Activated naive CD8-positive, alpha-beta T cell treated with anti-CD3 and anti-CD28 coated beads for 36 hours (primary cell): ENCODE results near the gene SPDYE4. TPM values are rescaled to one million over a fixed set of nuclear protein-coding genes. Genes with fewer than 3 reads are reported as not detected.

Source experiments
- DNase-seq: peaks from one replicate; pipeline ENCODE4 v3.0.0; 2021
- H3K27ac Mint-ChIP-seq: one replicate; pipeline ENCODE4 v1.8.0; 2022; ENCODE audit warnings: mild to moderate bottlenecking, moderate library complexity, mixed read lengths
- H3K27me3 Mint-ChIP-seq: one replicate; pipeline ENCODE4 v1.8.0; 2022; ENCODE audit warnings: mild to moderate bottlenecking, mixed read lengths
- H3K36me3 Mint-ChIP-seq: one replicate; pipeline ENCODE4 v1.8.0; 2021; ENCODE audit warnings: mild to moderate bottlenecking, mixed read lengths
- H3K4me1 Mint-ChIP-seq: one replicate; pipeline ENCODE4 v1.8.0; 2021; ENCODE audit warnings: mixed read lengths
- H3K4me3 Mint-ChIP-seq: one replicate; pipeline ENCODE4 v1.8.0; 2022; ENCODE audit warnings: mild to moderate bottlenecking, moderate library complexity, mixed read lengths
- H3K9me3 Mint-ChIP-seq: one replicate; pipeline ENCODE4 v1.8.0; 2022; ENCODE audit warnings: mixed read lengths
- total RNA-seq, 2 experiments: library from RNA; stranded (reverse); gene quantifications; one replicate each; pipeline ENCODE4 v1.2.3, GENCODE V29; 2021

SPDYE4 gene
- total RNA-seq, 2 experiments from 2014 or later: not detected

DNA sequence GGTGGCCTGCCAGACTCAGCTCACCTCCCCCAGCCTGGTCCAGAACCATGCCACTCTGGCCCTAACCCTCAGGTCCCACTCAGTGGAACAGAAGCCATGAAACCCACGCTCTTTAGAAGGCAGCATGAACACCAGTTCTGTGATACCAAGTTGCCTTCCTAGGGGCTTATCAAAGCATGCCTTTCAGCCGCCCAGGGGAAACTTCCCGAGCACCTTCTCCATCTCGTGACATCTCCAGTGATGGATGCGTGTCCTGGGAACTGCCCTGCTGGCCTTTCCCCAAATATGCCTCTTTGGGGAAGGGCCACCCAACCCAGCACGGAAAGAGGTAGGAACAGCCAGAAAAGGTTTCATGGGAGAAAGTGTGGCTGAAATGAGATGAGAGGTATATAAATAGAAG is 22.0 kb downstream of the SPDYE4 start:
- DNase-seq: no peak
- H3K4me3 Mint-ChIP-seq: no peak overlapping the region
- no peak overlapping the region for H3K27ac Mint-ChIP-seq

GRCh38 chr17:8735336-8735939 is 22.9 kb downstream of the SPDYE4 start:
- no peak for DNase-seq
- H3K27me3 Mint-ChIP-seq: no peaks in the 10 kb centered on the region

More for the DNA sequence above, 22.0 kb downstream of the SPDYE4 start:
- H3K36me3 Mint-ChIP-seq: peaks cover 2% of the 10 kb centered on the region
- H3K4me1 Mint-ChIP-seq: peaks cover 12% of the 10 kb centered on the region
- no peaks in the 10 kb centered on the region for H3K9me3 Mint-ChIP-seq
- no peaks in the 10 kb centered on the region for H3K27me3 Mint-ChIP-seq

DNA sequence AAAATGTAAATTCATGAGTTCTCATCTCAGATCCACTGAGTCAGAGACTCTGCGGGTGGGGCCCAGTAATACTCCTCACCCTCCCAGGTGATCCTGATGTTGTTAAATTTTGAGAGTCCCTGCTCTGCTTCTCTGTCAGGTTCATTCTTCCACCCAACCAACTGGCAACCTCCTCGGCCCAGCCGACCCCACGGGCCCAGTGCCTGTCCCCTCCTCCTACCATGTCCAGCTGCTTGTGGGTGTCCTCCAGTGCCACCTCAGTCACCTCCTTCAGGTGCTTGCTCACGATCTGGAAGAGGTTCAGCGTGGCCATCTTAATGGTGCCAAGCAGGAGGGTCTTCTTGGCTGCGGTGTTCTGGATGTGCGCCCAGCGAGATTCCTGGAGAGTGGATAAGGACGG is 23.5 kb downstream of the SPDYE4 start:
- H3K36me3 Mint-ChIP-seq: peaks cover under 1% of the 10 kb centered on the region
- peaks cover 6% of the 10 kb centered on the region for H3K4me1 Mint-ChIP-seq
- no peaks in the 10 kb centered on the region for H3K9me3 Mint-ChIP-seq
- no peak for DNase-seq
- no peak overlapping the region for H3K4me3 Mint-ChIP-seq
- no peak overlapping the region for H3K27ac Mint-ChIP-seq
- H3K27me3 Mint-ChIP-seq: peaks cover 3% of the 10 kb centered on the region

More at GRCh38 chr17:8735336-8735939, 22.9 kb downstream of the SPDYE4 start:
- Mint-ChIP-seq H3K27ac (no peak overlapping the region), H3K4me3 (no peak overlapping the region), H3K4me1 (peaks cover 9% of the 10 kb centered on the region), H3K9me3 (no peaks in the 10 kb centered on the region), H3K36me3 (peaks cover 2% of the 10 kb centered on the region)

- no peaks in the 10 kb centered on the region for H3K4me1 Mint-ChIP-seq
- H3K36me3 Mint-ChIP-seq: no peaks in the 10 kb centered on the region
- no peak overlapping the region for H3K4me3 Mint-ChIP-seq
- no peaks in the 10 kb centered on the region for H3K9me3 Mint-ChIP-seq
- DNase-seq: no peak
- H3K27me3 Mint-ChIP-seq: peaks cover 3% of the 10 kb centered on the region
- no peak overlapping the region for H3K27ac Mint-ChIP-seq
Measured at GRCh38 chr17:8732406-8733085, 25.8 kb downstream of the SPDYE4 start.

DNA sequence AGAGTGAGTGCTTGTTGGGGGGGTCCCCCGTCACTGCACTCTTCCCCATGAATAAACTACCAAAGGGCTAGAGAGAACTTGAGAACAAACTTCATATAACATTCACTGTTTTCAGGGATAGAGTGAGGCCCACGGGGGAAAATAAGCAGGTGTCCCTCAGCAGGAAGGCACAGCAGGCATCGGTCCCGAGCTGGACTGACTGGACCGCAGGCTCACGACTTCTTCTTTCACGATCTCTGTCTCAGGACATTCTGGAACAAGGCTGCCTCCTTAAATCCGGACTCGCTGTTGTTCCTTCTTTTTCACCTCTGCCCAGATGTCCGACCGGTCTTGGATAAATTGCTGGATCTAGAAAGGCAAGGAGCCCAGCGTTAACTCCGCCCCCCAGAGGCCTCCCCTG is 28.5 kb downstream of the SPDYE4 start:
- DNase-seq: no peak
- H3K4me3 Mint-ChIP-seq: no peak overlapping the region
- no peaks in the 10 kb centered on the region for H3K9me3 Mint-ChIP-seq
- H3K27ac Mint-ChIP-seq: no peak overlapping the region
- H3K36me3 Mint-ChIP-seq: no peaks in the 10 kb centered on the region
- H3K4me1 Mint-ChIP-seq: no peaks in the 10 kb centered on the region
- peaks cover 3% of the 10 kb centered on the region for H3K27me3 Mint-ChIP-seq

- Mint-ChIP-seq H3K4me1 (no peaks in the 10 kb centered on the region), H3K36me3 (no peaks in the 10 kb centered on the region), H3K27me3 (peaks cover 3% of the 10 kb centered on the region), H3K4me3 (no peak overlapping the region), H3K27ac (no peak overlapping the region), H3K9me3 (no peaks in the 10 kb centered on the region)
- DNase-seq: no peak
Measured at GRCh38 chr17:8729421-8729820, 28.9 kb downstream of the SPDYE4 start.

GRCh38 chr17:8728971-8729370 is 29.4 kb downstream of the SPDYE4 start:
- Mint-ChIP-seq H3K4me3 (no peak overlapping the region), H3K9me3 (no peaks in the 10 kb centered on the region), H3K4me1 (no peaks in the 10 kb centered on the region), H3K27me3 (peaks cover 3% of the 10 kb centered on the region), H3K36me3 (no peaks in the 10 kb centered on the region), H3K27ac (no peak overlapping the region)
- DNase-seq: no peak

- DNase-seq: no peak
- H3K9me3 Mint-ChIP-seq: no peaks in the 10 kb centered on the region
- H3K4me3 Mint-ChIP-seq: no peak overlapping the region
- no peak overlapping the region for H3K27ac Mint-ChIP-seq
- no peaks in the 10 kb centered on the region for H3K4me1 Mint-ChIP-seq
- no peaks in the 10 kb centered on the region for H3K36me3 Mint-ChIP-seq
- H3K27me3 Mint-ChIP-seq: peaks cover 3% of the 10 kb centered on the region
Measured at GRCh38 chr17:8728251-8728938, 30.0 kb downstream of the SPDYE4 start.

DNA sequence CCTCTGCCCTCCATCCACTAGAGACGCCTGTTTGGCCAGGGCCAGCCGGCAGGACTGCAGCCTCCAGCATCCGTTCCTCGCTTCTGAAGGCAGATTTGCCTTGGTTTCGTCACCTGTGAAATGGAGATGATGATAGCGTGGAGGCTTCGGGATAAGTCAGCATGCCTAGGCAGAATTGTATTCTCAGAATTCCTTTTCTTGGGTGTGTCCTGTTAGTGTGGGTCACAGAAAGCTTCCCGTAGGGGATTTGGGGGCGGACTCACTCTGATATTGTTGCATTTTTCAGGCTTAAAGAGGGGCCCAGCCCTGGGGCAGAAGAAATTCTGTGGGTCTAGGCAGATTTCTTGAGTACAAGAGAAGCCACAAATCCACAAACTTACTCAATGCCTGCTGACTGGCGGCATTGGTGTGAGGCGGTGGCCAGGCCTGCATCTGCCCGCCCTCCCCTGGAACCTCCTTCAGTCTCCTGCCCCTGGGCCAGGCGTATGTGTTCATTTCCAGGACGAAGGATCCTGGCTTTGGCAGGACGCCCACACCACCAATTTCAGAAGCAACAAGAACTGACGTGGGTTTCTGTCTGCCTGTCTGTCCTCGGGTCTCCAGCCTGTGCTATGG is 31.3 kb downstream of the SPDYE4 start:
- no peaks in the 10 kb centered on the region for H3K36me3 Mint-ChIP-seq
- peaks cover 3% of the 10 kb centered on the region for H3K27me3 Mint-ChIP-seq
- no peaks in the 10 kb centered on the region for H3K4me1 Mint-ChIP-seq
- no peaks in the 10 kb centered on the region for H3K9me3 Mint-ChIP-seq
- H3K4me3 Mint-ChIP-seq: no peak overlapping the region
- H3K27ac Mint-ChIP-seq: no peak overlapping the region
- no peak for DNase-seq

- peaks cover 3% of the 10 kb centered on the region for H3K27me3 Mint-ChIP-seq
Measured at GRCh38 chr17:8725881-8726876, 32.2 kb downstream of the SPDYE4 start.

DNA sequence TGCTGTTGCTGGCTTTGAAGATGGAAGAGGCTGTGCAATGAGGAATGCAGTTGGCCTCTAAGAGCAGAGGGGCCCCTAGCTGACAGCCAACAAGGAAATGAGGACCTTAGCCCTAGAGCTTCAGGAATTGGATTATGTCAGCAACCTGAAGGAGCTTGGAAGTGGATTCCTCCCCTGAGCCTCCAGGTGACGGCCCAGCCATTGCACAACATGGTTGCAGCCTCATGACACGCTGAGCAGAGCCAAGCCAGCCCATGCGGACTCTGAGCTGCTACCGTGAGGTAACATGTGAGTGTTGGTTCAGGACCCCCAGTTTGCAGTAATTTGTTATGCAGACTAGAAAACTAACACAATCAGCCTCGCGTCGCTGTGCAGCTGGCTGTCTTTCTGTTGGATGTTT is 33.9 kb downstream of the SPDYE4 start:
- Mint-ChIP-seq H3K27me3 (peaks cover 5% of the 10 kb centered on the region), H3K9me3 (no peaks in the 10 kb centered on the region), H3K4me3 (no peak overlapping the region), H3K27ac (no peak overlapping the region), H3K4me1 (no peaks in the 10 kb centered on the region), H3K36me3 (no peaks in the 10 kb centered on the region)
- DNase-seq: no peak

More at GRCh38 chr17:8725881-8726876, 32.2 kb downstream of the SPDYE4 start:
- no peak overlapping the region for H3K27ac Mint-ChIP-seq
- H3K9me3 Mint-ChIP-seq: no peaks in the 10 kb centered on the region
- DNase-seq: no peak
- no peaks in the 10 kb centered on the region for H3K4me1 Mint-ChIP-seq
- no peaks in the 10 kb centered on the region for H3K36me3 Mint-ChIP-seq
- no peak overlapping the region for H3K4me3 Mint-ChIP-seq

DNA sequence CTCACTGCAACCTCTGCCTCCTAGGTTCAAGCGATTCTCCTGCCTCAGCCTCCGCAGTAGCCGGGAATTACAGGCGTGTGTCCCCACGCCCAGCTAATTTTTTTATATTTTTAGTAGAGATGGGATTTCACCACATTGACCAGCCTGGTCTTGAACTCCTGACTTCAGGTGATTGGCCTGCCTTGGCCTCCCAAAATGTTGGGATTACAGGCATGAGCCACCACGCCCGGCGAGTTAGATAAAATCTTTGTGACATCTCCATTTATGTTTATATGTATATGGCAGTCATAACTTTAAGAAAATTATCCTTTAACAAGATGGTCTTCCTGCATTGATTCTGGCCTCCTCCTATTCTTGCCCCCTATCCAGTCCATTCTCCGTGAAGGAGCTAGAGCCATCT is 37.8 kb downstream of the SPDYE4 start:
- no peaks in the 10 kb centered on the region for H3K9me3 Mint-ChIP-seq
- H3K27ac Mint-ChIP-seq: no peak overlapping the region
- no peaks in the 10 kb centered on the region for H3K4me1 Mint-ChIP-seq
- DNase-seq: no peak
- no peaks in the 10 kb centered on the region for H3K36me3 Mint-ChIP-seq
- H3K27me3 Mint-ChIP-seq: peaks cover 5% of the 10 kb centered on the region
- no peak overlapping the region for H3K4me3 Mint-ChIP-seq

GRCh38 chr17:8719291-8720246 is 38.8 kb downstream of the SPDYE4 start:
- H3K27ac Mint-ChIP-seq: no peak overlapping the region
- H3K27me3 Mint-ChIP-seq: peaks cover 5% of the 10 kb centered on the region
- no peaks in the 10 kb centered on the region for H3K36me3 Mint-ChIP-seq
- no peak for DNase-seq
- H3K4me3 Mint-ChIP-seq: no peak overlapping the region
- H3K4me1 Mint-ChIP-seq: no peaks in the 10 kb centered on the region
- no peaks in the 10 kb centered on the region for H3K9me3 Mint-ChIP-seq
